ENCODE measurements around the gene KDM6B.
A peak's percentile ranks its signal among the peaks of the same experiment; 100 is the strongest.

Gene KDM6B

GRCh38 chr17:7824021-7824924 lies 9.7 kb upstream of the KDM6B start:
- no peak for DNase-seq

GRCh38 chr17:7825206-7825990 lies 8.6 kb upstream of the KDM6B start:
- no peak for DNase-seq

GRCh38 chr17:7830616-7831015 lies 3.4 kb upstream of the KDM6B start:
- DNase-seq, result no peak

DNA sequence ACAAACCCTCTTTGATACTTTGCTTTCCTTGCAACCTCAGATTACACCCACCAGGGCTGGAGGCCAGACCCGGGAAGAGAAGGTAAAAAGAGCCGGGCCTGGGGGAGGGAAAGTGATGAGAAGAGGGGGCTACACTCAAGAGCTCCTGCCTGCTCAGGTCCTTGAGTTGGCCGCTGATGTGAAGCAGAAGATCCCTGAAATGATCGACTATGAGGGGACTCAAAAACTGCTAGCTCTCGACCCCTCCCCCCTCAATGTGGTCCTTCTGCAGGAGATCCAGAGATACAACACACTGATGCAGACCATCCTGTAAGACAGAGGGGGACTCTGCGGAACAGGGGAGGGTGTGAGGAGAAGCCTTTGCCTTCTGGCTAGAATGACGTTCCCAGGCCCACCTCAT lies 2.8 kb upstream of the KDM6B start:
- no peak for DNase-seq

GRCh38 chr17:7832431-7832830 lies 1.6 kb upstream of the KDM6B start:
- no peak for DNase-seq

DNA sequence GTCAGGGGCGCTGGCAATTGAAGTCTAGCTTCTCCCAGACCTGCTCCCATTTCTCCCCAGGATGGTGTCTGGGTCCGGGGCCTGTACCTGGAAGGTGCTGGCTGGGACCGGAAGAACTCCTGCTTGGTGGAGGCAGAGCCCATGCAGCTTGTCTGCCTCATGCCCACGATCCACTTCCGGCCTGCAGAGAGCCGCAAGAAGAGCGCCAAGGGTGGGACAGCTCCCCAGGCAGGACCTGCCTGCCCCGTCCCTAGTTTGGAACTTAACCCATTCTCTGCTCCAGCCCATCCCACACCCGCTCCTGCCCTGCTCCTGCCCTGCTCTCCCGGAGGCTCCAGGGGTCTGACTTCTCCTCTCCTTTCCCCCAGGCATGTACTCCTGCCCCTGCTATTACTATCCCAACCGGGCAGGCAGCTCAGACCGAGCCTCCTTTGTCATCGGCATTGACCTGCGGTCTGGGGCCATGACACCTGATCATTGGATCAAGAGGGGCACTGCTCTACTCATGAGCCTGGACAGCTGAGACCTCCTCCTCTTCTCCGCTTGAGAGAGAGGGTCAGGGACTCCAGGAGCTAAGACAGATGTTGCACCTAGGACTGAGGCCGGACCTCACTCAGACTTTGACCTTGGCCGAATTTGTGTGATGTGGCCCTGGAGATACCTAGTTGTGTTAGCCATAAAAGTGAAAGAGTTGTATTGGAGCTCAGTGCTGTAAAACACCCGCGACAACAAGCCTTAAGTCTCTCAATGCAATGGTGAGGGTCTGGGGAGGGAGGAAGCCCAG lies 814 bp upstream of the KDM6B start:
- DNase-seq, result no peak

DNA sequence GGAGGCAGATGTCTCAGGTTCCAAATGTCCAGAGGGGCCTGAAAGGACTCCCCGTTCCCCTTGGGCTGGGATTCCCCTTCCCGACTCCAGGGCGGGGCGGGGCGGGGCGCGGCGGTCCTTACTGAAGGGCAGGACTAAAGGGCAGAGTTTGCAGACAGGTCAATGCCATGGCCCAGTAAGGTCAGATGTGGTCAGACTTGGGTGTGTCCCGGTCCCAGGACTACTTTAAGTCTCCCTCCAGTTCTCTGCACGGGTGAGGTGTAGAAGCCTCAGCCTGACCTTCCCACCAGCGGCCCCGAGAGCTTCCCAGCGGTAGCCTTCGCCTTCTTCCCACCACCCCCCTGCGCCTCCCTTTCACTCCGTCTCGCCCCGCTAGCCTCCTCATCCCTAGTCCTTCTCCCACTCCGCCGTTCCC lies 532 bp downstream of the KDM6B start:
- DNase-seq, result no peak

- peak; percentile 84 for DNase-seq
Measured at GRCh38 chr17:7834957-7835813, 1.2 kb downstream of the KDM6B start.

DNA sequence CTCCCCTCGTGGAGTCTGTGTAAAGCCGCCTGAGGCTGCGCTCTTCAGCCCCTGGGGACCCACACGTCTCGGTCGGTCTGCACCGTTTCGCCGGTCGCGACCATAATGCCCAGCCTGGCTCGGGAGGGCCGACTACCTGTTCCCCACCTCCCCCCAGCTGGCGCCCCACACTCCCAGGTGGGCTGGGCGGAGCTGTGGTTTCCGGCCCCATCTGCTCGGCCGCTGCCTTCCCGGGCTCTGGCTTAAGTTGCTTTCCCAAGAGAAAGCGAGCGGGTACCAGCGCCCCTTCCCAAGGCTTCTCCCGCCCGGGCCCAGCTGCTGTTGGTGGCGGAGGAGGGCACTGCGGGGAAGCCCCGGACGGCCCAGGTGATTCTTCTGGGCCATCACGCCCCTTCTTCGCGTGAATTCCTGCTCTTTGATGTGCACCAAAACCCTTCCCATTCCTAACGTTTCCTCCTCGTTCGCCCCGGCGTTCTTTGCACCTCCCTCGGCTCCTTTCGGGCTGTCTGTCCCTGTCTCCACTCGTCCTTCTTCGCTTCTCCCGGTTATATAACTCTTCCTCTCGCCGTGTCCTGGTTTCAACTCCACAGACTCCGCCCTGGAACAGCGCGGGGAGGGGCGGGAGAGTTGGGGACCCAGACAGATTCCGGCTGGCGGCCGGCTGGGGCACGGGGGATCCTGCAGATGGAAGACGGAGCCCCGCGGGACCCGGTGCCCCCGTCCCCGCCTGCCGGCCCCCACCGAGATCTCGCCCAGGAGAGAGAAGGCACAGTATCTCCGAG lies 2.0 kb downstream of the KDM6B start:
- DNase-seq, result no peak

- no peak for DNase-seq
Measured at GRCh38 chr17:7836596-7837407, 2.8 kb downstream of the KDM6B start.

GRCh38 chr17:7837408-7838088 lies 3.5 kb downstream of the KDM6B start:
- DNase-seq, result no peak

GRCh38 chr17:7838090-7839075 lies 4.4 kb downstream of the KDM6B start:
- no peak for DNase-seq

DNA sequence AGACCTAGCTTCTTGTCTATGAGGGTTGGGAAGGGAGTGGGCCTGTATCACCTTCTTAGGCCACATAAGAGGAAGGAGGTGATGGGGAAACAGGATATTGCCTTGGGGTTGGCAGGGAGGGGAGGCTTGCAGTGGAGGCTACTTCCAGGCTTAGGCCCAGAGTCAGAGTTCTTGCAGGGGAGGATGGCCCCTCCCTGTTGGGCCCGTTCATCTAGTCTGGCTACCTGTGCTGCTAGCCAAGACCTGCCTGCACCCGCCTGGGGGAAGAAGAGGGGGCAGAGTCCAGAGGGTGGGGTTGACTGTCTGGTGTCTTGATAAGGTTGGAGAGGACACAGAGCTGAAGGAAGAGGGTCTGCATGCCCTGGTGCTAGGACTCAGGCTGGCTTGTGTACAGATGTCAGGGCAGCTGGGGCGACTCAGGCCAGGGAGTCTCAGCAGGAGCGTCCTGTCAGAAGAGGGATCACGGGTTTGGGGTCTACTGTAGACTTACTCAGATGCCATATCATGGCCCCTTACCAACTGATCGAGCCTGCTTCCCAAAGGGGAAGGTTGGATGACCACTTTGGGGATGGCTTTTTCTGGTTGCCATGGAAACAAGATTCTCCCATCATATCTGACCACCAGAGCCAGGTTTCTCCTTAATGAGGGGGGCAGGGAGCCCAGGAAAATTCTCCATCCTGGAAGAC lies 5.3 kb downstream of the KDM6B start:
- DNase-seq, result no peak

DNA sequence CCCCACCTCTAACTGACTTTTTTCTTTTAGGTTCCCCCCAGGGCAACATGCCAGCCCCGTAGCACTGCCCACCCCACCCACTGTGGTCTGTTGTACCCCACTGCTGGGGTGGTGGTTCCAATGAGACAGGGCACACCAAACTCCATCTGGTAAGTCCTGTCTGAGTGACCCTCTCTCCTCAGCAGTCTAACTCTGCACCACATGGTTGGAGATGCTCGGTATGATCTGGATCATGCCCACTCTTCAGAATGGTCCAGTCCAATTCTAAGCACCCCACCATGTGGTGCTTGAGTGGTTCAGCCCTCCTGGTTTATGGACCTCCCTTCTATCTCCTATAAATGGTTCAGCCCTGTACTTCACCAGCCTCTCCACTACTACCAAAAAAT lies 5.9 kb downstream of the KDM6B start:
- DNase-seq, result no peak

DNA sequence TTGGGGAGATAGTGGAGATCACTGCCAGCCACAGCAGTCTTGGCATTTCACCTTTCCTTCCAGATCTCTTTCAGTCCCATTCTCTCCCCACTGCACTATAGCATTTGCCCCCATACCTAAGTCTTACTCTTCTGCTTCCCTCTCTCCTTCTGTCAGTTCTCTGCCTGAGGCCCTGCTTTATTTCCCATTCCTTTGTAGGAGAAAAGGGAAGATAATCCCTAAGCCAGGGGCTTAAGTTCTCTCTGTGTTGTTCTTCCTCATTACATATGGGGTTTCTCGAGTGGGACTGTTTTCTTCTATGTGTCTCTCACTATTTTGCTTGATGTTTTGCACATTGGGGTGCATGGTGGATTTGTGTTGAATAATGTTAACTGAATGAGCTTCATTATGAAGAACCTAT lies 6.4 kb downstream of the KDM6B start:
- no peak for DNase-seq

GRCh38 chr17:7840875-7841274 lies 6.9 kb downstream of the KDM6B start:
- no peak for DNase-seq

DNA sequence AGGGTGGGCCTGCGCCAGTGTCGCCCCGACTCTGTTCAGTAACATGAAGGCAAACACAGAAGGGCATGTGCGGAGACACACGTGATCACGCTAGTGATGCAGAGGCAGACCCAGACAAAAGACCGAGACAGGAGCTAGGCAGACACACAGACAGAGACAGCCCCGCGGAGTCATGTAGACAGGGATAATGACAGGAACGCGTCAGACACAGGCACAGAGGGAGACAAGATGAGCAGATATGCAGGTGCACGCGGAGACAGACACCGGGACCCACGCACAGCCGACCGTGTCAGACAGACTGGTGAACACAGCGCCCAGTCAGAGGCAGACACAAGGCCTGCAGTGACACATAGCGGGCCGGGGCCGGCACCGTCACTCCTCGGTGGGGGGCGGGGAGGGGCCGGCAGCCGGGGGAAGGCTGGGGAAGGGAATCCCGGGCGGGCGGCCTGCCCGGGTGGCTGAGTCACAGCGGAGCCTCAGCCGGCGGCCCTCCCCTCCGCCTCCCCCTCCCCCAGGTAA lies 7.4 kb downstream of the KDM6B start:
- DNase-seq, result peak; percentile 95

- peak; percentile 85 for DNase-seq
Measured at GRCh38 chr17:7841915-7842379, 7.9 kb downstream of the KDM6B start.
